HCT116 (cell line): ENCODE results near the gene PANK4.

Source experiments
- EZH2 ChIP-seq: fragments of 200-600 bp; sonication (generic); IDR thresholded peaks from 2 replicates; pipeline ENCODE4 v1.6.1; 2017; ENCODE audit warnings: antibody characterized with exemption, mixed run types
- TF ChIP-seq, protein P1 (sequence below), 3 experiments: fragments of 200-600 bp in 1 of 3; sonication (generic) in 1 of 3; IDR thresholded peaks in 2 of 3; conservative IDR thresholded peaks in 1 of 3; 2 replicates each; pipeline ENCODE4 v1.5.1; 2012 to 2017; ENCODE audit warnings: low read depth in 2 of 3, low read length in 2 of 3, antibody characterized with exemption in 1 of 3, borderline replicate concordance in 1 of 3, control low read depth in 1 of 3, mild to moderate bottlenecking in 1 of 3, mixed read lengths in 1 of 3, mixed run types in 1 of 3, moderate library complexity in 1 of 3; ENCODE audit not compliant: insufficient read depth in 1 of 3
- TF ChIP-seq, protein P2 (sequence below): IDR thresholded peaks from 2 replicates; pipeline ENCODE4 v1.6.1; 2012
- TF ChIP-seq, protein P3 (sequence below): IDR thresholded peaks from 2 replicates; pipeline ENCODE4 v1.6.1; 2011; ENCODE audit warnings: mild to moderate bottlenecking, low read length, moderate library complexity; ENCODE audit not compliant: insufficient replicate concordance; ENCODE audit errors: extremely low read depth

GRCh38 chr1:2535455-2535854, 9.1 kb upstream of the PANK4 start:
- TF ChIP-seq, protein P1, sequence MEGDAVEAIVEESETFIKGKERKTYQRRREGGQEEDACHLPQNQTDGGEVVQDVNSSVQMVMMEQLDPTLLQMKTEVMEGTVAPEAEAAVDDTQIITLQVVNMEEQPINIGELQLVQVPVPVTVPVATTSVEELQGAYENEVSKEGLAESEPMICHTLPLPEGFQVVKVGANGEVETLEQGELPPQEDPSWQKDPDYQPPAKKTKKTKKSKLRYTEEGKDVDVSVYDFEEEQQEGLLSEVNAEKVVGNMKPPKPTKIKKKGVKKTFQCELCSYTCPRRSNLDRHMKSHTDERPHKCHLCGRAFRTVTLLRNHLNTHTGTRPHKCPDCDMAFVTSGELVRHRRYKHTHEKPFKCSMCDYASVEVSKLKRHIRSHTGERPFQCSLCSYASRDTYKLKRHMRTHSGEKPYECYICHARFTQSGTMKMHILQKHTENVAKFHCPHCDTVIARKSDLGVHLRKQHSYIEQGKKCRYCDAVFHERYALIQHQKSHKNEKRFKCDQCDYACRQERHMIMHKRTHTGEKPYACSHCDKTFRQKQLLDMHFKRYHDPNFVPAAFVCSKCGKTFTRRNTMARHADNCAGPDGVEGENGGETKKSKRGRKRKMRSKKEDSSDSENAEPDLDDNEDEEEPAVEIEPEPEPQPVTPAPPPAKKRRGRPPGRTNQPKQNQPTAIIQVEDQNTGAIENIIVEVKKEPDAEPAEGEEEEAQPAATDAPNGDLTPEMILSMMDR (IDR thresholded peaks at IDR 0.05 in 2 of 3, conservative IDR thresholded peaks at IDR 0.05 in 1 of 3; ENCODE audit: borderline replicate concordance in 1 of 3, insufficient read depth in 1 of 3, low read depth in 2 of 3, low read length in 2 of 3): no peak
- TF ChIP-seq EZH2: no peak
- TF ChIP-seq, protein P2, sequence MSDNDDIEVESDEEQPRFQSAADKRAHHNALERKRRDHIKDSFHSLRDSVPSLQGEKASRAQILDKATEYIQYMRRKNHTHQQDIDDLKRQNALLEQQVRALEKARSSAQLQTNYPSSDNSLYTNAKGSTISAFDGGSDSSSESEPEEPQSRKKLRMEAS: no peak
- TF ChIP-seq, protein P3, sequence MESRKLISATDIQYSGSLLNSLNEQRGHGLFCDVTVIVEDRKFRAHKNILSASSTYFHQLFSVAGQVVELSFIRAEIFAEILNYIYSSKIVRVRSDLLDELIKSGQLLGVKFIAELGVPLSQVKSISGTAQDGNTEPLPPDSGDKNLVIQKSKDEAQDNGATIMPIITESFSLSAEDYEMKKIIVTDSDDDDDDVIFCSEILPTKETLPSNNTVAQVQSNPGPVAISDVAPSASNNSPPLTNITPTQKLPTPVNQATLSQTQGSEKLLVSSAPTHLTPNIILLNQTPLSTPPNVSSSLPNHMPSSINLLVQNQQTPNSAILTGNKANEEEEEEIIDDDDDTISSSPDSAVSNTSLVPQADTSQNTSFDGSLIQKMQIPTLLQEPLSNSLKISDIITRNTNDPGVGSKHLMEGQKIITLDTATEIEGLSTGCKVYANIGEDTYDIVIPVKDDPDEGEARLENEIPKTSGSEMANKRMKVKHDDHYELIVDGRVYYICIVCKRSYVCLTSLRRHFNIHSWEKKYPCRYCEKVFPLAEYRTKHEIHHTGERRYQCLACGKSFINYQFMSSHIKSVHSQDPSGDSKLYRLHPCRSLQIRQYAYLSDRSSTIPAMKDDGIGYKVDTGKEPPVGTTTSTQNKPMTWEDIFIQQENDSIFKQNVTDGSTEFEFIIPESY: no peak
